GM12878 (cell line): ENCODE data around the gene SCLY. TPM values are rescaled to one million over a fixed set of nuclear protein-coding genes. Genes with fewer than 3 reads are reported as not detected.

Experiments
- ATAC-seq: fragments of 200-7000 bp; cut with Tn5 transposase; 3 replicates; pipeline ENCODE4 v1.9.1; 2020; ENCODE audit warnings: mild to moderate bottlenecking, moderate library complexity
- BruUV-seq: library from RNA; stranded (reverse); fragments of 400-500 nt; replicated peaks from 2 replicates; lab custom pipeline; 2021; lab: Mats Ljungman, UMichigan
- CTCF ChIA-PET: fragments of 300-600 bp; sonication (Branson Sonifier 250); formaldehyde crosslinking; extraction: SDS; loops from one replicate; lab custom pipeline; 2021; ENCODE audit warnings: inconsistent platforms; lab: Yijun Ruan, JAX
- POLR2A ChIA-PET: fragments of 350-600 bp; formaldehyde crosslinking; extraction: SDS; loops from one replicate; lab custom pipeline; 2021; ENCODE audit warnings: inconsistent platforms; lab: Charles Lee
- RAD21 ChIA-PET: fragments of 300-600 bp; sonication (Branson Sonifier 250); formaldehyde crosslinking; loops from one replicate; lab custom pipeline; 2023; ENCODE audit warnings: antibody characterized with exemption; ENCODE audit not compliant: unreplicated experiment; lab: Charles Lee
- SMC1A ChIA-PET: fragments of 300-600 bp; sonication (Branson Sonifier 250); formaldehyde crosslinking; loops from one replicate; lab custom pipeline; 2023; ENCODE audit not compliant: unreplicated experiment, uncharacterized antibody; lab: Charles Lee
- DNase-seq: peaks from one replicate; pipeline ENCODE4 v3.0.0-alpha.2; 2011; ENCODE audit warnings: low read depth, low spot score
- FAIRE-seq: peaks from 3 replicates; lab custom pipeline; 2011; peaks lifted over from hg19 to GRCh38; lab: Jason Lieb, UNC
- H2AFZ ChIP-seq: 2 replicates; pipeline ENCODE4 v1.6.0; 2011; ENCODE audit warnings: low read depth, low read length, control low read depth; ENCODE audit not compliant: control insufficient read depth
- H3K27ac ChIP-seq: 2 replicates; pipeline ENCODE4 v1.5.1; 2011; ENCODE audit warnings: control low read depth; ENCODE audit not compliant: control insufficient read depth, insufficient read depth
- H3K27me3 ChIP-seq, 2 experiments: replicated peaks in 1 of 2; 2 replicates each; pipeline versions ENCODE4 v1.6.0 to v1.6.1; 2011; ENCODE audit warnings: low read length in 1 of 2; ENCODE audit not compliant: control insufficient read depth in 2 of 2, insufficient read depth in 2 of 2
- H3K36me3 ChIP-seq, 2 experiments: 2 replicates each; pipeline ENCODE4 v1.5.1; 2011; ENCODE audit warnings: low read length in 1 of 2; ENCODE audit not compliant: control insufficient read depth in 2 of 2, insufficient read depth in 2 of 2
- H3K4me1 ChIP-seq: 2 replicates; pipeline ENCODE4 v1.6.1; 2011; ENCODE audit warnings: mild to moderate bottlenecking, low read length, moderate library complexity, mixed read lengths; ENCODE audit not compliant: control insufficient read depth, insufficient read depth
- H3K4me2 ChIP-seq: 2 replicates; pipeline ENCODE4 v1.6.0; 2011; ENCODE audit warnings: control low read depth; ENCODE audit not compliant: control insufficient read depth, insufficient read depth
- H3K4me3 ChIP-seq: fragments of 200-600 bp; sonication (generic); 2 replicates; pipeline ENCODE4 v1.5.1; 2016
- H3K79me2 ChIP-seq: 2 replicates; pipeline ENCODE4 v1.6.0; 2011; ENCODE audit warnings: low read length; ENCODE audit not compliant: control insufficient read depth, insufficient read depth
- H3K9ac ChIP-seq: 2 replicates; pipeline ENCODE4 v1.8.0; 2011; ENCODE audit warnings: low read length, control low read depth, mixed read lengths; ENCODE audit not compliant: control insufficient read depth, insufficient read depth
- H3K9me3 ChIP-seq: replicated peaks from 3 replicates; pipeline ENCODE4 v1.5.1; 2011; ENCODE audit warnings: mild to moderate bottlenecking, low read length; ENCODE audit not compliant: control insufficient read depth, insufficient read depth
- H4K20me1 ChIP-seq: 2 replicates; pipeline ENCODE4 v1.6.0; 2011; ENCODE audit not compliant: control insufficient read depth, insufficient read depth
- BCL11A ChIP-seq: IDR thresholded peaks from 2 replicates; pipeline ENCODE4 v1.6.1; 2011; ENCODE audit warnings: low read depth, low read length
- CBFB ChIP-seq: IDR thresholded peaks from 2 replicates; pipeline ENCODE4 v1.6.1; 2016; ENCODE audit warnings: antibody characterized with exemption, low read depth
- CREB1 ChIP-seq: IDR thresholded peaks from 2 replicates; pipeline ENCODE4 v1.6.1; 2012; ENCODE audit warnings: low read depth, mild to moderate bottlenecking, inconsistent platforms
- DPF2 ChIP-seq: fragments of 450-650 bp; IDR thresholded peaks from 2 replicates; pipeline ENCODE4 v1.6.1; 2017; ENCODE audit warnings: mild to moderate bottlenecking
- ELK1 ChIP-seq: IDR thresholded peaks from 2 replicates; pipeline ENCODE4 v1.6.1; 2012; ENCODE audit warnings: low read depth, low read length, improper control_type of control experiment
- EP300 ChIP-seq, 2 experiments: fragments of 150-350 bp in 1 of 2; IDR thresholded peaks; 2 replicates each; pipeline ENCODE4 v1.6.1; 2011 to 2012; ENCODE audit warnings: low read depth in 2 of 2, low read length in 2 of 2, borderline replicate concordance in 1 of 2, improper control_type of control experiment in 1 of 2, inconsistent platforms in 1 of 2; ENCODE audit not compliant: control insufficient read depth in 1 of 2
- HDAC2 ChIP-seq: fragments of 200-600 bp; sonication (generic); IDR thresholded peaks from 2 replicates; pipeline ENCODE4 v1.6.1; 2017
- NFIC ChIP-seq: IDR thresholded peaks from 2 replicates; pipeline ENCODE4 v1.6.1; 2012; ENCODE audit warnings: low read depth, mild to moderate bottlenecking, inconsistent platforms, low read length, moderate library complexity
- PAX5 ChIP-seq: IDR thresholded peaks from 2 replicates; pipeline ENCODE4 v1.6.1; 2011; ENCODE audit warnings: low read depth, low read length, borderline replicate concordance
- PAX8 ChIP-seq: fragments of 450-650 bp; IDR thresholded peaks from 2 replicates; pipeline ENCODE4 v1.6.1; 2017; ENCODE audit warnings: mild to moderate bottlenecking, moderate library complexity
- RAD51 ChIP-seq: fragments of 450-650 bp; IDR thresholded peaks from 2 replicates; pipeline ENCODE4 v1.6.1; 2016; ENCODE audit warnings: moderate library complexity, mild to moderate bottlenecking, inconsistent platforms
- SIN3A ChIP-seq: IDR thresholded peaks from 2 replicates; pipeline ENCODE4 v1.6.1; 2012; ENCODE audit warnings: low read depth, low read length, improper control_type of control experiment
- SP1 ChIP-seq: IDR thresholded peaks from one replicate; pipeline ENCODE4 v1.6.1; 2011; ENCODE audit warnings: low read depth, low read length
- YY1 ChIP-seq: IDR thresholded peaks from 2 replicates; pipeline ENCODE4 v1.6.1; 2011; ENCODE audit warnings: low read depth, mild to moderate bottlenecking, low read length
- ZNF207 ChIP-seq: fragments of 450-650 bp; IDR thresholded peaks from 2 replicates; pipeline ENCODE4 v1.6.1; 2014; ENCODE audit warnings: antibody characterized with exemption, mild to moderate bottlenecking, borderline replicate concordance
- WGBS: methylation state at CpG from one replicate; pipeline ENCODE4 v1.1.6; 2016; ENCODE audit warnings: low lambda C conversion rate; ENCODE audit not compliant: insufficient replicate concordance, insufficient coverage; ENCODE audit errors: missing lambda C conversion rate; 5-methylcytosine and 5-hydroxymethylcytosine counted together
- in situ Hi-C: fragments of 300-500 bp; cut with MboI; formaldehyde crosslinking; loops from 9 replicates; pipeline ENCODE4 v1.14.3; 2018; ENCODE audit warnings: mixed read lengths
- intact Hi-C: fragments of 100-400 bp; cut with micrococcal nuclease; formaldehyde crosslinking; loops from one replicate; pipeline ENCODE4 v1.14.2; 2022; ENCODE audit not compliant: unreplicated experiment
- polyA plus RNA-seq, 11 experiments: library from polyadenylated mRNA; depleted of rRNA in 4 of 11; unstranded in 6 of 11; stranded (reverse) in 5 of 11; fragments of >200 nt; fragmentation: Nextera tagmentation in 4 of 11; fragmentation: Illumina TruSeq in 1 of 11; extraction: Ambion mirVana in 4 of 11; extraction: Trizol in 1 of 11; gene quantifications; 1 replicate in 1 of 11; 2 replicates in 10 of 11; pipeline versions ENCODE4 v1.2.1 to v1.2.3, GENCODE V29; 2011 to 2016; ENCODE audit warnings: inconsistent platforms in 2 of 11, missing spikeins in 2 of 11, low read depth in 1 of 11
- total RNA-seq, 4 experiments: library from RNA; depleted of rRNA in 3 of 4; stranded (reverse); fragments of >200 nt in 3 of 4; fragmentation: Illumina TruSeq in 1 of 4; extraction: Trizol in 1 of 4; gene quantifications; 2 replicates each; pipeline versions ENCODE4 v1.2.1 to v1.2.3, GENCODE V29; 2013 to 2021
- TF ChIP-seq, protein P1 (sequence below): fragments of 450-650 bp; IDR thresholded peaks from 2 replicates; pipeline ENCODE4 v1.6.1; 2017; ENCODE audit warnings: mild to moderate bottlenecking, moderate library complexity
- TF ChIP-seq, protein P2 (sequence below): fragments of 450-650 bp; IDR thresholded peaks from 2 replicates; pipeline ENCODE4 v1.6.1; 2017; ENCODE audit warnings: mild to moderate bottlenecking, low read depth, inconsistent platforms; ENCODE audit not compliant: poor library complexity, severe bottlenecking

SCLY gene
- total and polyA plus RNA-seq, 10 of the 15 experiments (the other 5 are each of a cell fraction or from before 2014, with no cell fraction given) = 3.3 to 49.1 (median 32.3) TPM

- H3K4me2 ChIP-seq = no peak overlapping the region
- intact Hi-C loops (no loop called here), in situ Hi-C loops (no loop called here)
- H2AFZ ChIP-seq = no peak overlapping the region
- no peak overlapping the region for H3K27ac ChIP-seq
- ChIA-PET POLR2A (no interaction called here), CTCF (no interaction called here), SMC1A (no interaction called here), RAD21 (no interaction called here)
- 64% methylated on average over 29 of the region's 29 CpGs for WGBS
- no peaks in the 10 kb centered on the region for H3K27me3 ChIP-seq
- H3K4me3 ChIP-seq = no peak overlapping the region
- ATAC-seq (no peak), FAIRE-seq (peak; percentile 13), DNase-seq (no peak)
- H3K36me3 ChIP-seq = no peaks in the 10 kb centered on the region
- H3K9ac ChIP-seq = no peak overlapping the region
- H3K9me3 ChIP-seq = peaks cover 4% of the 10 kb centered on the region; the same call in 2 of the 3 replicates
- H4K20me1 ChIP-seq = no peaks in the 10 kb centered on the region
- H3K4me1 ChIP-seq = no peaks in the 10 kb centered on the region
- no TSS peak for BruUV-seq
- no peaks in the 10 kb centered on the region for H3K79me2 ChIP-seq
- TF ChIP-seq, protein P1, sequence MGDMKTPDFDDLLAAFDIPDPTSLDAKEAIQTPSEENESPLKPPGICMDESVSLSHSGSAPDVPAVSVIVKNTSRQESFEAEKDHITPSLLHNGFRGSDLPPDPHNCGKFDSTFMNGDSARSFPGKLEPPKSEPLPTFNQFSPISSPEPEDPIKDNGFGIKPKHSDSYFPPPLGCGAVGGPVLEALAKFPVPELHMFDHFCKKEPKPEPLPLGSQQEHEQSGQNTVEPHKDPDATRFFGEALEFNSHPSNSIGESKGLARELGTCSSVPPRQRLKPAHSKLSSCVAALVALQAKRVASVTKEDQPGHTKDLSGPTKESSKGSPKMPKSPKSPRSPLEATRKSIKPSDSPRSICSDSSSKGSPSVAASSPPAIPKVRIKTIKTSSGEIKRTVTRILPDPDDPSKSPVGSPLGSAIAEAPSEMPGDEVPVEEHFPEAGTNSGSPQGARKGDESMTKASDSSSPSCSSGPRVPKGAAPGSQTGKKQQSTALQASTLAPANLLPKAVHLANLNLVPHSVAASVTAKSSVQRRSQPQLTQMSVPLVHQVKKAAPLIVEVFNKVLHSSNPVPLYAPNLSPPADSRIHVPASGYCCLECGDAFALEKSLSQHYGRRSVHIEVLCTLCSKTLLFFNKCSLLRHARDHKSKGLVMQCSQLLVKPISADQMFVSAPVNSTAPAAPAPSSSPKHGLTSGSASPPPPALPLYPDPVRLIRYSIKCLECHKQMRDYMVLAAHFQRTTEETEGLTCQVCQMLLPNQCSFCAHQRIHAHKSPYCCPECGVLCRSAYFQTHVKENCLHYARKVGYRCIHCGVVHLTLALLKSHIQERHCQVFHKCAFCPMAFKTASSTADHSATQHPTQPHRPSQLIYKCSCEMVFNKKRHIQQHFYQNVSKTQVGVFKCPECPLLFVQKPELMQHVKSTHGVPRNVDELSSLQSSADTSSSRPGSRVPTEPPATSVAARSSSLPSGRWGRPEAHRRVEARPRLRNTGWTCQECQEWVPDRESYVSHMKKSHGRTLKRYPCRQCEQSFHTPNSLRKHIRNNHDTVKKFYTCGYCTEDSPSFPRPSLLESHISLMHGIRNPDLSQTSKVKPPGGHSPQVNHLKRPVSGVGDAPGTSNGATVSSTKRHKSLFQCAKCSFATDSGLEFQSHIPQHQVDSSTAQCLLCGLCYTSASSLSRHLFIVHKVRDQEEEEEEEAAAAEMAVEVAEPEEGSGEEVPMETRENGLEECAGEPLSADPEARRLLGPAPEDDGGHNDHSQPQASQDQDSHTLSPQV = no peak
- TF ChIP-seq PAX8 = no peak
- TF ChIP-seq EP300 (IDR thresholded peaks at IDR 0.05; ENCODE audit: borderline replicate concordance in 1 of 2, control insufficient read depth in 1 of 2, low read depth in 2 of 2, low read length in 2 of 2) = no peak
- no peak for TF ChIP-seq ZNF207
- no peak for TF ChIP-seq SIN3A
- no peak for TF ChIP-seq BCL11A
- no peak for TF ChIP-seq CREB1
- TF ChIP-seq, protein P2, sequence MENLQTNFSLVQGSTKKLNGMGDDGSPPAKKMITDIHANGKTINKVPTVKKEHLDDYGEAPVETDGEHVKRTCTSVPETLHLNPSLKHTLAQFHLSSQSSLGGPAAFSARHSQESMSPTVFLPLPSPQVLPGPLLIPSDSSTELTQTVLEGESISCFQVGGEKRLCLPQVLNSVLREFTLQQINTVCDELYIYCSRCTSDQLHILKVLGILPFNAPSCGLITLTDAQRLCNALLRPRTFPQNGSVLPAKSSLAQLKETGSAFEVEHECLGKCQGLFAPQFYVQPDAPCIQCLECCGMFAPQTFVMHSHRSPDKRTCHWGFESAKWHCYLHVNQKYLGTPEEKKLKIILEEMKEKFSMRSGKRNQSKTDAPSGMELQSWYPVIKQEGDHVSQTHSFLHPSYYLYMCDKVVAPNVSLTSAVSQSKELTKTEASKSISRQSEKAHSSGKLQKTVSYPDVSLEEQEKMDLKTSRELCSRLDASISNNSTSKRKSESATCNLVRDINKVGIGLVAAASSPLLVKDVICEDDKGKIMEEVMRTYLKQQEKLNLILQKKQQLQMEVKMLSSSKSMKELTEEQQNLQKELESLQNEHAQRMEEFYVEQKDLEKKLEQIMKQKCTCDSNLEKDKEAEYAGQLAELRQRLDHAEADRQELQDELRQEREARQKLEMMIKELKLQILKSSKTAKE = no peak
- no peak for TF ChIP-seq RAD51
- no peak for TF ChIP-seq SP1
- no peak for TF ChIP-seq CBFB
- no peak for TF ChIP-seq ELK1
- no peak for TF ChIP-seq DPF2
- TF ChIP-seq PAX5 = no peak
- TF ChIP-seq YY1 = no peak
- no peak for TF ChIP-seq HDAC2
- TF ChIP-seq NFIC = no peak
Observed at GRCh38 chr2:238122287-238123217, 61.8 kb downstream of the SCLY start.
